ENCODE measurements around the gene SMS.

GRCh38 chrX:21962361-21962760 is 21.9 kb downstream of the SMS start:
- TF ChIP-seq, protein P1, sequence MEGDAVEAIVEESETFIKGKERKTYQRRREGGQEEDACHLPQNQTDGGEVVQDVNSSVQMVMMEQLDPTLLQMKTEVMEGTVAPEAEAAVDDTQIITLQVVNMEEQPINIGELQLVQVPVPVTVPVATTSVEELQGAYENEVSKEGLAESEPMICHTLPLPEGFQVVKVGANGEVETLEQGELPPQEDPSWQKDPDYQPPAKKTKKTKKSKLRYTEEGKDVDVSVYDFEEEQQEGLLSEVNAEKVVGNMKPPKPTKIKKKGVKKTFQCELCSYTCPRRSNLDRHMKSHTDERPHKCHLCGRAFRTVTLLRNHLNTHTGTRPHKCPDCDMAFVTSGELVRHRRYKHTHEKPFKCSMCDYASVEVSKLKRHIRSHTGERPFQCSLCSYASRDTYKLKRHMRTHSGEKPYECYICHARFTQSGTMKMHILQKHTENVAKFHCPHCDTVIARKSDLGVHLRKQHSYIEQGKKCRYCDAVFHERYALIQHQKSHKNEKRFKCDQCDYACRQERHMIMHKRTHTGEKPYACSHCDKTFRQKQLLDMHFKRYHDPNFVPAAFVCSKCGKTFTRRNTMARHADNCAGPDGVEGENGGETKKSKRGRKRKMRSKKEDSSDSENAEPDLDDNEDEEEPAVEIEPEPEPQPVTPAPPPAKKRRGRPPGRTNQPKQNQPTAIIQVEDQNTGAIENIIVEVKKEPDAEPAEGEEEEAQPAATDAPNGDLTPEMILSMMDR (IDR thresholded peaks at IDR 0.05) = no peak
- TF ChIP-seq POLR2A (IDR thresholded peaks at IDR 0.05) = no peak
- TF ChIP-seq POLR2AphosphoS5 (IDR thresholded peaks at IDR 0.05) = no peak
